ENCODE measurements around the gene CDK5RAP3. TPM values are rescaled to one million over a fixed set of nuclear protein-coding genes. Genes with fewer than 3 reads are reported as not detected.

CDK5RAP3 gene
- total RNA-seq, 1 experiment from 2014 or later: 128 TPM

GRCh38 chr17:47931848-47932247 is 39.1 kb upstream of the CDK5RAP3 start:
- no peak overlapping the region for H3K4me3 Mint-ChIP-seq

GRCh38 chr17:47934856-47935255 is 36.1 kb upstream of the CDK5RAP3 start:
- Mint-ChIP-seq H3K4me1 (no peaks in the 10 kb centered on the region), H3K27ac (no peak overlapping the region)
- CTCF ChIA-PET: interaction anchor here (1.0 kb wide), 1 partner anchor 12 kb away, joined by 3 read pairs; no protein-coding TSS in a partner anchor
- TF ChIP-seq MYBL2 (CRISPR knock-in tag; IDR thresholded peaks at IDR 0.05) (no peak), JUN (CRISPR knock-in tag; IDR thresholded peaks at IDR 0.05) (no peak), CBFB (CRISPR knock-in tag; IDR thresholded peaks at IDR 0.05; ENCODE audit: low read depth) (no peak), ZNF317 (CRISPR knock-in tag; IDR thresholded peaks at IDR 0.05; ENCODE audit: borderline replicate concordance, low read depth) (no peak), SMAD4 (CRISPR knock-in tag; IDR thresholded peaks at IDR 0.05) (no peak), NR3C1 (CRISPR knock-in tag; conservative IDR thresholded peaks at IDR 0.05; ENCODE audit: low read depth) (no peak), ATF2 (CRISPR knock-in tag; IDR thresholded peaks at IDR 0.05; ENCODE audit: borderline replicate concordance, low read depth) (no peak)
- TF ChIP-seq, protein P1, sequence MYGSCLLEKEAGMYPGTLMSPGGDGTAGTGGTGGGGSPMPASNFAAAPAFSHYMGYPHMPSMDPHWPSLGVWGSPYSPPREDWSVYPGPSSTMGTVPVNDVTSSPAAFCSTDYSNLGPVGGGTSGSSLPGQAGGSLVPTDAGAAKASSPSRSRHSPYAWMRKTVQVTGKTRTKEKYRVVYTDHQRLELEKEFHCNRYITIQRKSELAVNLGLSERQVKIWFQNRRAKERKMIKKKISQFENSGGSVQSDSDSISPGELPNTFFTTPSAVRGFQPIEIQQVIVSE (CRISPR knock-in tag; IDR thresholded peaks at IDR 0.05; ENCODE audit: borderline replicate concordance): no peak

More at GRCh38 chr17:47931848-47932247, 39.1 kb upstream of the CDK5RAP3 start:
- Mint-ChIP-seq H3K27ac (no peak overlapping the region), H3K4me1 (no peaks in the 10 kb centered on the region), H3K9me3 (no peaks in the 10 kb centered on the region), H3K27me3 (ENCODE audit: low read depth) (no peaks in the 10 kb centered on the region; the same call in none of the 2 replicates), H3K36me3 (peaks cover 2% of the 10 kb centered on the region; the same call in 1 of the 2 replicates)
- CTCF ChIA-PET: interaction anchor here (0.6 to 1.9 kb wide), 3 partner anchors 15 to 94 kb away, joined by 3 to 6 read pairs (median 3); partner anchors contain the start of gene CDK5RAP3
- POLR2A ChIA-PET: no interaction called here
- ATAC-seq (no peak), DNase-seq (ENCODE audit: low spot score) (no peak)
- no peak for TF ChIP-seq RORB (CRISPR knock-in tag; IDR thresholded peaks at IDR 0.05)
- TF ChIP-seq ZNF671 (CRISPR knock-in tag; IDR thresholded peaks at IDR 0.05): no peak
- no peak for TF ChIP-seq HMGA2 (CRISPR knock-in tag; IDR thresholded peaks at IDR 0.05)
- TF ChIP-seq, protein P2, sequence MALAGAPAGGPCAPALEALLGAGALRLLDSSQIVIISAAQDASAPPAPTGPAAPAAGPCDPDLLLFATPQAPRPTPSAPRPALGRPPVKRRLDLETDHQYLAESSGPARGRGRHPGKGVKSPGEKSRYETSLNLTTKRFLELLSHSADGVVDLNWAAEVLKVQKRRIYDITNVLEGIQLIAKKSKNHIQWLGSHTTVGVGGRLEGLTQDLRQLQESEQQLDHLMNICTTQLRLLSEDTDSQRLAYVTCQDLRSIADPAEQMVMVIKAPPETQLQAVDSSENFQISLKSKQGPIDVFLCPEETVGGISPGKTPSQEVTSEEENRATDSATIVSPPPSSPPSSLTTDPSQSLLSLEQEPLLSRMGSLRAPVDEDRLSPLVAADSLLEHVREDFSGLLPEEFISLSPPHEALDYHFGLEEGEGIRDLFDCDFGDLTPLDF (CRISPR knock-in tag; IDR thresholded peaks at IDR 0.05): no peak
- no peak for TF ChIP-seq KAT7 (CRISPR knock-in tag; IDR thresholded peaks at IDR 0.05; ENCODE audit: borderline replicate concordance)
- no peak for TF ChIP-seq NFE2L1 (CRISPR knock-in tag; IDR thresholded peaks at IDR 0.05)
- TF ChIP-seq, protein P3, sequence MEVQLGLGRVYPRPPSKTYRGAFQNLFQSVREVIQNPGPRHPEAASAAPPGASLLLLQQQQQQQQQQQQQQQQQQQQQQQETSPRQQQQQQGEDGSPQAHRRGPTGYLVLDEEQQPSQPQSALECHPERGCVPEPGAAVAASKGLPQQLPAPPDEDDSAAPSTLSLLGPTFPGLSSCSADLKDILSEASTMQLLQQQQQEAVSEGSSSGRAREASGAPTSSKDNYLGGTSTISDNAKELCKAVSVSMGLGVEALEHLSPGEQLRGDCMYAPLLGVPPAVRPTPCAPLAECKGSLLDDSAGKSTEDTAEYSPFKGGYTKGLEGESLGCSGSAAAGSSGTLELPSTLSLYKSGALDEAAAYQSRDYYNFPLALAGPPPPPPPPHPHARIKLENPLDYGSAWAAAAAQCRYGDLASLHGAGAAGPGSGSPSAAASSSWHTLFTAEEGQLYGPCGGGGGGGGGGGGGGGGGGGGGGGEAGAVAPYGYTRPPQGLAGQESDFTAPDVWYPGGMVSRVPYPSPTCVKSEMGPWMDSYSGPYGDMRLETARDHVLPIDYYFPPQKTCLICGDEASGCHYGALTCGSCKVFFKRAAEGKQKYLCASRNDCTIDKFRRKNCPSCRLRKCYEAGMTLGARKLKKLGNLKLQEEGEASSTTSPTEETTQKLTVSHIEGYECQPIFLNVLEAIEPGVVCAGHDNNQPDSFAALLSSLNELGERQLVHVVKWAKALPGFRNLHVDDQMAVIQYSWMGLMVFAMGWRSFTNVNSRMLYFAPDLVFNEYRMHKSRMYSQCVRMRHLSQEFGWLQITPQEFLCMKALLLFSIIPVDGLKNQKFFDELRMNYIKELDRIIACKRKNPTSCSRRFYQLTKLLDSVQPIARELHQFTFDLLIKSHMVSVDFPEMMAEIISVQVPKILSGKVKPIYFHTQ (CRISPR knock-in tag; IDR thresholded peaks at IDR 0.05): no peak
- TF ChIP-seq IRF2 (CRISPR knock-in tag; IDR thresholded peaks at IDR 0.05; ENCODE audit: borderline replicate concordance, low read depth): no peak
- no peak for TF ChIP-seq SOX15 (CRISPR knock-in tag; IDR thresholded peaks at IDR 0.05)
- no peak for TF ChIP-seq USF1 (CRISPR knock-in tag; IDR thresholded peaks at IDR 0.05)
- TF ChIP-seq, protein P4, sequence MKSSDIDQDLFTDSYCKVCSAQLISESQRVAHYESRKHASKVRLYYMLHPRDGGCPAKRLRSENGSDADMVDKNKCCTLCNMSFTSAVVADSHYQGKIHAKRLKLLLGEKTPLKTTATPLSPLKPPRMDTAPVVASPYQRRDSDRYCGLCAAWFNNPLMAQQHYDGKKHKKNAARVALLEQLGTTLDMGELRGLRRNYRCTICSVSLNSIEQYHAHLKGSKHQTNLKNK (CRISPR knock-in tag; IDR thresholded peaks at IDR 0.05): no peak
- TF ChIP-seq ELF4 (CRISPR knock-in tag; IDR thresholded peaks at IDR 0.05; ENCODE audit: low read depth): no peak
- no peak for TF ChIP-seq GTF2I (CRISPR knock-in tag; conservative IDR thresholded peaks at IDR 0.05)
- TF ChIP-seq, protein P5, sequence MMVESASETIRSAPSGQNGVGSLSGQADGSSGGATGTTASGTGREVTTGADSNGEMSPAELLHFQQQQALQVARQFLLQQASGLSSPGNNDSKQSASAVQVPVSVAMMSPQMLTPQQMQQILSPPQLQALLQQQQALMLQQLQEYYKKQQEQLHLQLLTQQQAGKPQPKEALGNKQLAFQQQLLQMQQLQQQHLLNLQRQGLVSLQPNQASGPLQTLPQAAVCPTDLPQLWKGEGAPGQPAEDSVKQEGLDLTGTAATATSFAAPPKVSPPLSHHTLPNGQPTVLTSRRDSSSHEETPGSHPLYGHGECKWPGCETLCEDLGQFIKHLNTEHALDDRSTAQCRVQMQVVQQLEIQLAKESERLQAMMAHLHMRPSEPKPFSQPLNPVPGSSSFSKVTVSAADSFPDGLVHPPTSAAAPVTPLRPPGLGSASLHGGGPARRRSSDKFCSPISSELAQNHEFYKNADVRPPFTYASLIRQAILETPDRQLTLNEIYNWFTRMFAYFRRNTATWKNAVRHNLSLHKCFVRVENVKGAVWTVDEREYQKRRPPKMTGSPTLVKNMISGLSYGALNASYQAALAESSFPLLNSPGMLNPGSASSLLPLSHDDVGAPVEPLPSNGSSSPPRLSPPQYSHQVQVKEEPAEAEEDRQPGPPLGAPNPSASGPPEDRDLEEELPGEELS (CRISPR knock-in tag; IDR thresholded peaks at IDR 0.05): no peak
- no peak for TF ChIP-seq MXD4 (CRISPR knock-in tag; IDR thresholded peaks at IDR 0.05; ENCODE audit: borderline replicate concordance)
- TF ChIP-seq, protein P6, sequence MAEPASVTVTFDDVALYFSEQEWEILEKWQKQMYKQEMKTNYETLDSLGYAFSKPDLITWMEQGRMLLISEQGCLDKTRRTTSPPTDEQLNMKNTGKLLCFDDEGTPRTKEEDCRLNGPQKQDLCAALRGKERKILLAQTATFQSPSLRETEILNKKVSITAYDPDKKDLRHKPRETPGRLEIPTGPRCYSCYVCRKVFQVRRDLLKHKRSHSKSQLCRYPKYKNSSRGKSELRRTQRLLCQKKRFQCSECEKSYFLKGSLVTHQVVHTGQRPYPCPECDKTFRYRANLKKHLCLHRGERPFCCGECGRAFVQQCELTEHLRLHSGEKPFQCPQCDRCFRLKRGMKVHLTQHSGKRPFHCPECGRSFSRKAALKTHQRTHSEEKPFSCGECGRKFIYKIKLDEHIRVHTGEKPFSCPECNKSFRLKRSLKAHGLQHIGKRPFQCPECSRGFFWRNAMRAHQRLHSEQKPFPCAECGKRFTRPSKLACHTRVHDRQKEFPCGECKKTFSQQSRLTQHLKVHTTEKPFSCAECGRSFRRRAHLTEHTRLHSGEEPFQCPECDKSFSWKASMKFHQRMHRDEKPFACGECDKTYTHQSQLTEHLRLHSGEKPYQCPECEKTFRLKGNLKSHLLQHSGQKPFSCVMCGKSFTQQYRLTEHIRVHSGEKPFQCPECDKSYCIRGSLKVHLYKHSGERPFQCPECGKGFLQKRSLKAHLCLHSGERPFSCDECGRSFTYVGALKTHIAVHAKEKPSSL (CRISPR knock-in tag; conservative IDR thresholded peaks at IDR 0.05): no peak
- no peak for TF ChIP-seq MYBL2 (CRISPR knock-in tag; IDR thresholded peaks at IDR 0.05)

More at GRCh38 chr17:47934856-47935255, 36.1 kb upstream of the CDK5RAP3 start:
- H3K36me3 Mint-ChIP-seq: no peaks in the 10 kb centered on the region
- H3K9me3 Mint-ChIP-seq: no peaks in the 10 kb centered on the region
- POLR2A ChIA-PET: no interaction called here
- peaks cover 10% of the 10 kb centered on the region for H3K27me3 Mint-ChIP-seq (ENCODE audit: low read depth)
- DNase-seq (ENCODE audit: low spot score) (no peak), ATAC-seq (no peak)
- no peak overlapping the region for H3K4me3 Mint-ChIP-seq

Data from WTC11 (cell line).